Left ventricle myocardium inferior (tissue), 1 donor: ENCODE data around the gene TCF4. TPM values are rescaled to one million over a fixed set of nuclear protein-coding genes. Genes with fewer than 3 reads are reported as not detected.

ENCODE experiments used
- DNase-seq: peaks from one replicate; pipeline ENCODE4 v3.0.0-alpha.2; 2020
- H3K27ac ChIP-seq: fragments of 200-600 bp; replicated peaks from 2 replicates; pipeline ENCODE4 v1.8.0; 2021
- H3K27me3 ChIP-seq: fragments of 200-600 bp; 2 replicates; pipeline ENCODE4 v1.8.0; 2021; ENCODE audit warnings: low read depth
- H3K36me3 ChIP-seq: fragments of 200-600 bp; 2 replicates; pipeline ENCODE4 v1.8.0; 2021
- H3K4me1 ChIP-seq: fragments of 200-600 bp; 2 replicates; pipeline ENCODE4 v1.8.0; 2021
- H3K4me3 ChIP-seq: fragments of 200-600 bp; 2 replicates; pipeline ENCODE4 v1.8.0; 2021; ENCODE audit warnings: mild to moderate bottlenecking, moderate library complexity
- H3K9me3 ChIP-seq: fragments of 200-600 bp; replicated peaks from 2 replicates; pipeline ENCODE4 v1.8.0; 2021
- CTCF ChIP-seq: fragments of 200-600 bp; IDR thresholded peaks from 2 replicates; pipeline ENCODE4 v1.8.0; 2021; ENCODE audit warnings: antibody characterized with exemption, mild to moderate bottlenecking, borderline replicate concordance
- intact Hi-C: fragments of 100-400 bp; cut with micrococcal nuclease; formaldehyde crosslinking; loops from one replicate; pipeline ENCODE4 v1.11.0; 2022
- total RNA-seq: library from RNA; stranded (reverse); fragmentation: NEBNext Ultra II Directional; extraction: Animal tissue kit (Norgen Biotek cat#: 25700); gene quantifications from one replicate; pipeline ENCODE4 v1.2.1, GENCODE V29; 2021
- donor health status: DM: no; HTN: yes; CAD: no; lungs with severe emphysema.

The TCF4 gene
- total RNA-seq, 1 donor from 2014 or later, result 58.9 TPM

GRCh38 chr18:55322178-55322735 lies 265.7 kb downstream of the TCF4 start:
- peak overlapping the region; percentile 98 for H3K27ac ChIP-seq
- TF ChIP-seq CTCF, result peak; percentile 34
- no peaks in the 10 kb centered on the region for H3K9me3 ChIP-seq
- H3K4me1 ChIP-seq, result peaks cover 63% of the 10 kb centered on the region
- peak overlapping the region; percentile 76 for H3K4me3 ChIP-seq
- no peaks in the 10 kb centered on the region for H3K27me3 ChIP-seq
- peak; percentile 87 for DNase-seq
- H3K36me3 ChIP-seq, result no peaks in the 10 kb centered on the region
- intact Hi-C loops, result loop anchor here (5.0 kb wide), 1 partner anchor 1255 kb away; no protein-coding TSS in a partner anchor

GRCh38 chr18:55321265-55322177 lies 266.5 kb downstream of the TCF4 start:
- intact Hi-C loops, result loop anchor here (5.0 kb wide), 1 partner anchor 1256 kb away; no protein-coding TSS in a partner anchor
- DNase-seq, result peak; percentile 95
- H3K27me3 ChIP-seq, result no peaks in the 10 kb centered on the region
- H3K4me3 ChIP-seq, result peak overlapping the region; percentile 76
- no peaks in the 10 kb centered on the region for H3K9me3 ChIP-seq
- peak overlapping the region; percentile 98 for H3K27ac ChIP-seq
- peaks cover 63% of the 10 kb centered on the region for H3K4me1 ChIP-seq
- no peak for TF ChIP-seq CTCF
- no peaks in the 10 kb centered on the region for H3K36me3 ChIP-seq

- Histone ChIP-seq H3K9me3 (no peaks in the 10 kb centered on the region), H3K27ac (peak overlapping the region; percentile 98), H3K4me1 (peaks cover 63% of the 10 kb centered on the region), H3K4me3 (peak overlapping the region; percentile 76), H3K27me3 (no peaks in the 10 kb centered on the region), H3K36me3 (no peaks in the 10 kb centered on the region)
- intact Hi-C loops, result loop anchor here (5.0 kb wide), 1 partner anchor 1257 kb away; no protein-coding TSS in a partner anchor
- no peak for TF ChIP-seq CTCF
- DNase-seq, result no peak
Observed at GRCh38 chr18:55320424-55321264, 267.3 kb downstream of the TCF4 start.

- intact Hi-C loops, result loop anchor here (5.0 to 10.0 kb wide), 3 partner anchors 55 to 1258 kb away; no protein-coding TSS in a partner anchor
- Histone ChIP-seq H3K27me3 (no peaks in the 10 kb centered on the region), H3K27ac (peak overlapping the region; percentile 98), H3K4me3 (peak overlapping the region; percentile 76), H3K36me3 (no peaks in the 10 kb centered on the region), H3K9me3 (no peaks in the 10 kb centered on the region), H3K4me1 (peaks cover 74% of the 10 kb centered on the region)
- no peak for DNase-seq
- no peak for TF ChIP-seq CTCF
Observed at GRCh38 chr18:55319459-55320193, 268.4 kb downstream of the TCF4 start.
